Stromal cell of bone marrow (primary cell): ENCODE measurements around the gene NCAPH2.
"Not testable (repeated sequence)": the region's sequence is repeated elsewhere in the genome, so short reads cannot be mapped to it uniquely, and the experiment has no call there.

Experiments
- DNase-seq: peaks from one replicate; pipeline ENCODE4 v3.0.0-alpha.2; 2012; ENCODE audit warnings: low read depth

NCAPH2 gene

DNA sequence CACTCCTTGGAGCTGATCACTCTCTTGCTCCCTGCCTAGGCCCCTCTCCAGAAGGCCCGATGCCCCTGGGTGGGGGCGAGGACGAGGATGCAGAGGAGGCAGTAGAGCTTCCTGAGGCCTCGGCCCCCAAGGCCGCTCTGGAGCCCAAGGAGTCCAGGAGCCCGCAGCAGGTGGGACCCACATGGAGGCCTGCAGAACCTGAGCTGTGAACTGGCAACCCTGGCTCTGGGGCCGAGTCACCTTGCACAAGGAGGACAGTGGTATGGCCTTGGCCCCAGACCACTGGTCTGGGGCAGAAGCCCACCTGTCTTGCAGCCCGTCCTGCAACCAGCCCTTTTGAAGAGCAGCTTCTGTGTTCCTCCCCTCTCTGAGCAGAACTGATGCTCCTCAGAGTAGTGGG lies 11.1 kb downstream of the NCAPH2 start:
- DNase-seq, result no peak

DNA sequence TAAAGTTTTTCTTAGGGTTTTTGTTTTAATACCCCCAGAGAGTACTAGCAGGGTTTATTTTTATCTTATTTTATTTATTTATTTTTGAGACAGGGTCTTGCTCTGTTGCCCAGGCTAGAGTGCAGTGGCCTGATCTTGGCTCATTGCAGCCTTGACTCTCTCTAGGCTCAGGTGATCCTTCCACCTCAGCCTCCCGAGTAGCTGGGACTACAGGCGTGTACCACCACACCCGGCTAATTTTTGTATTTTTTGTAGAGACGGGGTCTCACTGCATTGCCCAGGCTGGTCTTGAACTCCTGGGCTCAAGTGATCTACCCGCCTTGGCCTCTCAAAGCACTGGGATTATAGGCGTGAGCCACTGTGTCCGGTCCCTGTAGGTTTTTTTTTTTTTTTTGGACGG lies 12.2 kb downstream of the NCAPH2 start:
- not testable (repeated sequence) for DNase-seq

DNA sequence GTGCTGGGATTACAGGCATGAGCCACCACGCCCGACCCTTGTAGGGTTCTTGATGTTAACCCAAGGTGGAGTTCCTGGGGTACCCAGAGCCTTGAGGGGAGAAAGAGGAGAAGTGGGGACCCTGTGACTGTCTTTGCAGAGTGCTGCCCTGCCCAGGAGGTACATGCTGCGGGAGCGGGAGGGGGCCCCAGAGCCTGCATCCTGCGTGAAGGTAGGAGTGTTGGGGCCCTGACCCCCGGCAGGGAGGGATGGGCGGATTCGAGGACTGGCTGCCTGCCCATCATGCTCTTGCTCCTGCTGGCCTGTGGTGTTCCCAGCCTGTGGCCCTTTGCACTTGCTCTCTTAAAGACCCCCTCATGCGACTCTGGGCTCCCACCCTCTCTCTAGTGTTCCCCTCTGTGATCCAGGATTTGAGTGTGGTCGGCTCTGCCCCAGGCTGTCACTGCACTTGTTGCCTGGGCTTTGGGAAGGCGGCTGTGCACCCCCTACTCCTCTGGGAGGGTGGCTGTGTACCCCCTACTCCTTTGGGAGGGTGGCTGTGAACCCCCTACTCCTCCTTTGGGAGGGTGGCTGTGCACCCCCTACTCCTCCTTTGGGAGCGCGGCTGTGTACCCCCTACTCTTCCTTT lies 12.9 kb downstream of the NCAPH2 start:
- no peak for DNase-seq

DNA sequence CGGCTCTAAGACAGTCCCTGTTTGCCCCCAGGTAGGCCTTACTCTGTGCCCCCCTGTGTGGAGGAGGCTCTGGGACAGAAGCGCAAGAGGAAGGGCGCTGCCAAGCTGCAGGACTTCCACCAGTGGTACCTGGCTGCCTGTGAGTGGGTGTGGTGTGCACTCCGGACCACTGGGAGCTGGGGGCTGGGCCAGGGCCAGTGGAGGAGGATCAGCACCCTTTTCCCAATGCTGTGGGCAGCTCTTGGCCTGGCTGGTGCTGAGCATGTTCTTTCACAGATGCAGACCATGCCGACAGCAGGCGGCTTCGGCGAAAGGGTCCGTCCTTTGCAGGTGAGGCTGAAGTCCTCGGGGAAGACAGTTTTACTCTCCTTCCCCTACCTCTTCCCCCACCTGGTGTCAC lies 13.7 kb downstream of the NCAPH2 start:
- no peak for DNase-seq

DNA sequence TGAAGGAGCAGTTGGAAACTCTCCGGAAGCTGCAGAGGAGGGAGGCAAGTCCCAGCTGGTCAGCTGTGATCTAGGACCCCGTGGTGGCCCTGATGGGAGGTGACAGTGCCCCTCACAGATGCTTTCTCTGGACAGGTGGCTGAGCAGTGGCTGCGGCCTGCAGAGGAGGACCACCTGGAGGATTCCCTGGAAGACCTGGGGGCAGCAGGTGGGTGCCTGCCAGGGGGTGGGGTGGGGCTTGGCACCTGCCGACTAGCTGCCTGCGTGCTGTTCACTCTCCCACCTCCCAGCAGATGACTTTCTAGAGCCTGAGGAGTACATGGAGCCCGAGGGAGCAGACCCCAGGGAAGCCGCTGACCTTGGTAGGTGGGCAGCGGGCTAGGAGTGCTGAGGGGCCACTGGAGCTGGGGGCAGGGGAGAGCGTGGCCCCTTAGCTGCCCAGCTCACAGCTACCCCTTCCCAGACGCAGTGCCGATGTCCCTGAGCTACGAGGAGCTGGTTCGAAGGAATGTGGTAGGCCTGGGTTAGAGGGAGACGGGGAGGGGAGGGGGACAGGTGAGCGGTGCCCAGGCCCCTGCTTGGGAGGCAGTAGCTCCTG lies 14.3 kb downstream of the NCAPH2 start:
- DNase-seq, result no peak

DNA sequence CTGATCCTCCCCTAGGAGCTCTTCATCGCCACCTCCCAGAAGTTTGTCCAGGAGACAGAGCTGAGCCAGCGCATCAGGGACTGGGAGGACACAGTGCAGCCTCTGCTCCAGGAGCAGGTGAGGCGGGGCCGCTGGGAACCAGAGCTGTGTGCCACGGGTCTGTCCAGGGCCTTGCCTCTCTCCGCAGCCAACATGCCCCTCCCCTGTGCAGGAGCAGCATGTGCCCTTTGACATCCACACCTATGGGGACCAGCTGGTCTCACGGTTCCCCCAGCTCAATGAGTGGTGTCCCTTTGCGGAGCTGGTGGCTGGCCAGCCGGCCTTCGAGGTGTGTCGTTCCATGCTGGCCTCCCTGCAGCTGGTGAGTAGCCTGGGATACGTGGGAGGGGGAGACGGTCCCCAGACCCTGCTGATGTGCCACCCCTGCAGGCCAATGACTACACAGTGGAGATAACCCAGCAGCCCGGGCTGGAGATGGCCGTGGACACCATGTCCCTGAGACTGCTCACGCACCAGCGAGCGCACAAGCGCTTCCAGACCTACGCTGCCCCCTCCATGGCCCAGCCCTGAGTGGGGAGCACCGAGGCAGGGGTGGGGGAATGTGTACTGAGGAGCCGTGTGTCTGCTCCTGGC lies 14.9 kb downstream of the NCAPH2 start:
- DNase-seq, result no peak

DNA sequence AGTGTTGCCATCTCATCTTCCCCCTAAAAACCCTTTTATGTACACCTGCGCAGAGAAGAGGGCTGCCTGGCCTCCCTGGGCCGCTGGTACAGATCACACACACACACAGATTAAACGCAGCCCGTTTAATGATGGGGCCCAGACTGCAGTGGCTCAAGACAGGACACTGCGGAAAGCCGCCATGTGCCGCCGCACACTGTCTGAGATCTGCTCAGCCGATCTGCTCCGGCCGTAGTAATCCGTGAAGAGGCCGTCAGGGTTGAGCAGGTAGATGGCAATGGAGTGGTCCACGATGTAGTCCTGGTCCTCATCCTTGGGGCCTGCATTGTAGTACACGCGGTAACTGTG lies 15.4 kb downstream of the NCAPH2 start:
- DNase-seq, result no peak

DNA sequence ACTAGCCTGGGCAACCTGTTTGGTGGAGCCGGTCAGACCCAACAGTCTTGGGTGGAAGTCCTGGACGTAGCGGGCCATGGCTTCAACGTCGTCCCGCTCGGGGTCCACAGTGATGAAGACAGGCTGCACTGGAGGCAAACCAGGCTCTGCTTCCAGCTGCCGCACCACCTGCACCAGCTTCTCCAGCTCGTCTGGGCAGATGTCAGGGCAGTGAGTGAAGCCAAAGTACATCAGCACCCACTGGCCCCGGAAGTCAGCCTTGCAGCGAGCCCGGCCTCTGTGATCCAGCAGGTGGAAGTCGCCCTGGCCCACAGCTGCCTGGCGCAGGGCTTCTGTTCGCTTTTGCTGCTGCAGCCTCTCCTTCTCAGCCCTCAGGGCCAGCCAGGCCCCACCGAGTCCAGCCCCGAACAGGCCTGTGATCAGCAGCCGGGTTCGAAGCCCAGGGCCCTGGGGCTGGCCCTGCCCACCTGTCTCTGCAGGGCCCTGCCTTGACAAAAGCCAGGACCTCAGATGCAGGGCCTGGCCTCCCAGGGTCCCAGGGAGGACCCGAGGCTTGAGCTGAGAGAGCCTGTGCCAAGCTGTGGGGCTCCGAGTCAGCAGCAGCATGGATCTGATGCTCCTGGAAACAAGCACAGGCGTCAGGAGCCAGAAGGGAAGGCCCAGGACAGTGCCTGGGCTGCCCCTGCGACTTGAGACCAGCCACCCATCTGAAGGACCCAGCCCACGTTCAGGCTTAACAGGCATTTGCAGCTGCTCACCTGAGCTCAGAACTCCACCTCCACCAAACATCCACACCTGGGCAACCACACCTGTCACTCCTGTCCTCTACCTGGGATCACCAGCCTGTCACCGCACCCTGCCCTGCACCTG lies 16.0 kb downstream of the NCAPH2 start:
- DNase-seq, result no peak

DNA sequence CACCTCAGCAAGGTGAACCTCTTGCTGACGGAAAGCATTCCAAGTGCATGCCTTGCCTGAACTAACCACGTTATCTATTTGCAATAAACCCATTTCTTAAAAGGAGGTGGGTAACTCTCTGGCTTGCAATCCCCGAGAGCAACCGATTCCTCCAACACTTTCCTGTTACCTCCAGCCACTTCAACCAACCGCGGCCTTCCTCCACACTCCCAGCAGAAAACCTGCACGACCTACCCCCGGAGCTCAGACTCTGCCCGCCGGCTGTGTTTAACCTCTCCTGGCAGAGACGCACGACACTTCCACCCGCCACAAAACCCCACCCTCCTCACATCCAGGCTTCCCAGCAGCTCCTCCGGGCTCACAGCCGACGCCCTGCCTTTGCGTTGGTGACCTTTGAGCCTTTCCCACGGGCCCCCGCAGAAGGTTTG lies 16.7 kb downstream of the NCAPH2 start:
- DNase-seq, result no peak

DNA sequence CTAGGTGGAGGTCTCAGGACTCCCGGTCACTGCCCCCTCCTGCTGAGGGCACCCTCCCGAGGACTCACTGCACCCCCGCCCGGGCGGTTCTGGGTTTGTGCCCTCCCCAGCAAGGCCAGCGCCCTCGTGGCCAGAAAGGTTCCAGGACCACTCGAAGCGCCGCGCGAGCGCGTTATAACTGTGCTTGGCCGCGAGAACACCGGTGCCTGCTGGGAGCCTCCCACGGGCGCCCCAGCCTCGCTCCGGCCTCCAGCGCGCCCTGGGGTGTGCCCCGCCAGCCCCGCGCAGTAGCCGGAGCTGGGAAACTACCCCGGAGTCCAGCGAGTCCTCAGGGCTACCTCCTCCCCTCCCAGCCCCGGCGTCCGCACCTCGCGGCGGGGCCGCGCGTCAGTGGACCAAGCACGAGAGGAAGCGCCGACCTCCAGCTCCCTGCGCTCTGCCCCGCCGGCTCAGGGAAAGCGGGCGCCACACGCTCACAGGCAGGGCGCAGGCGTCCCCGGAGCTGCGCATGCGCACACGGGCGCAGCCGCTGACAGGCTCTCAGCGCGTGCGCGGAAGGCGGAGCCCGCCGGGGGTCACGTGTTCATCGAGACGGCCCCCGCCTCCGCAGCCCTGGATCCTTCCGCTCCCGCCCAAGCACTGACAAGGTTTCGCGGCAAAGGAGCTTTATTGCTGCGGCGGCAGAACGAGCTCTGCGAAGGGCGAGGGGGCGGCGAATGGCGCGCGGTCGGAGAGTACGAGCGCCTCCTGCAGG lies 17.3 kb downstream of the NCAPH2 start, which contains the start of gene SCO2:
TSS of gene SCO2 (minus strand) at position 495 of the 754 bp plus-strand sequence. CDS start 1,187 bp downstream, outside the sequence.
- peak; percentile 90 for DNase-seq

DNA sequence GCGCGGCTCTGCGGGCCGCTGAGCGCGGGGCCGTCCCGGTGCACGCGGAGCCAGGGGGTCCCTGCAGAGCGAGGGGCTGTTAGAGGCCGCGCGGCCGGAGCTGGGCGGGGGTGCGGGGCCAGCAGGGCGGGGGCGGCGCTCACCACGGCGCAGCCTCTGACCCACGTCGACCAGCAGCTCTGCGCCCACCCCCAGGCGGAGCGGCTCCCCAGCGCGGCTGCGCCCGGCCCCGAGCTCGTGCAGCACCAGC lies 17.8 kb downstream of the NCAPH2 start:
- no peak for DNase-seq

DNA sequence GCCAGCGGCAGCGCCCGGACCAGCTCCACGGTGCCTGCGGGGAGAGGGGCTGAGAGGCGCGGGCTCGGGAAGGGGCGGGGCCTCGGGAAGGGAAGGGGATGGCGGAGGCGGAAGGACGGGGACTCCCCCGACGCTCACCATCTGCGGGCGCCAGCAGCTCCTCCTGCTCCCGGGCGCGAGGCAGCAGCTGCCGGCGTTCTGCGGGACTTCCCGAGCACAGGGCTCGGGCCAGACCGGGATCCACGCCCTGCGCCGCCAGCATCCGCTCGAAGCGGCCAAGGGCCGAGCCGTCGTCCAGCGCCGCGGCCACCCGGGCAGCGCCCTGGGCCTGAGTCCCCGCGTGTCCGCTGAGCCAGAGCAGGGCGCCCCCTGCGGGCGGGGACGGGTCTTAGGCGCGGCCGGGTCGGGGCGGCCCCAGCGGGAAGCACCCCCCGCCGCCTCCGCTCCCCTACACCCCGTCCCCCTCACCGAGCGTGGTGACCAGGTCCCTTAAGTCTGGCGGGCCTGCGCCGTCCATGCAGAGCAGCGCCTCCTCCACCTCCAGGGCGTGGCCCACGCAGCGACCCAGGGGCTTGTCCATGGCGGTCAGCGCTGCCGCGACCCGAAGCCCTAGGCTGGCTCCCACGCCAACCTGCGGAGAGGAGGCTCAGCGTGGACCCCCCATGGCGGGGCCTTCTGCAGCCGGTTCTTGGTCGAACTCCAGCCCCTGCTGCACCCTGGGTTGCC lies 18.2 kb downstream of the NCAPH2 start:
- no peak for DNase-seq

DNA sequence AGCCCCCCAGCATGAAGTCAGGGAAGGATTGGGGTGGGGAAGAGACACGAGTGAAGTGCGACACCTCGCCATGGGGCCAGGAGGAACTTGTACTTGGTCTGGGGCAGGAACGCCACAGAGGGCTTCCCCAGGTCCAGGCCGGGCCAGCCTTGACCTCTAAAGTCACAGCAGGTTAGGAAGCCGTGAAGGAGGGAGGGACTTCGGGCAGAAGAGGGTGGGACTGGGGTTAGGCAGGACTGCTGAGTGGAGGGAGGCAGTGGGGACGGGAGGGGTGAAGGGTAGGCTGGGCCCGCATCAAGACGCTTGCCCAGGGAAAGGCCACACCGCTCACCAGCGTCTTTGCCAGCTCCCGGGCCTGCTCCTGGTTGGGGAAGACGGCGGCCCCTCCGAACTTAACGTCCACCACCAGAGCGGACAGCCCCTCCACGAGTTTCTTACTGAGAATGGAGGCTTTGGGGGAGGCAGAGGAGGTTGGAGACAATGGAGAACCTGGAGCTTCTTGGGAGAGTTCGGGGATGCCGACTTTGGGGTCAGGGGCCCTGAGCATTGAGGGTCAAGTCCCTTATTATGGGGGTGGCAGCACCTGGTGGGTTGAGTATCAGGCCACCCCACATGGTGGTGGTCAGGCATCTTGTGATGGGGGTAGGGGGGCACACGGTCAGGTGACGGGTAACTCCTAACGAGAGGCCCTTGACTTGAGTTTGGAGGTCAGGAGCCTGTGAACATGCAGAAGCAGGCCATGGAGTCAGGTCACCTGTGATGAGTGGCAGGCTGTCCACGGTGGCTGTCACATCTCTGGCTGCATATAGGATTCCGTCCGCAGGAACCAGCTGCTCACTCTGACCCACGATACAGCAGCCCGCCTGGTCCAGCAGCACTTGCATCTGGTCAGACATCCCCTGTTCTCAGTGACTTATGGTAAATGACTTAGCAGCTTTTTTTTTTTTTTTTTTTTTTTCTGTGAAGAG lies 19.1 kb downstream of the NCAPH2 start:
- no peak for DNase-seq

DNA sequence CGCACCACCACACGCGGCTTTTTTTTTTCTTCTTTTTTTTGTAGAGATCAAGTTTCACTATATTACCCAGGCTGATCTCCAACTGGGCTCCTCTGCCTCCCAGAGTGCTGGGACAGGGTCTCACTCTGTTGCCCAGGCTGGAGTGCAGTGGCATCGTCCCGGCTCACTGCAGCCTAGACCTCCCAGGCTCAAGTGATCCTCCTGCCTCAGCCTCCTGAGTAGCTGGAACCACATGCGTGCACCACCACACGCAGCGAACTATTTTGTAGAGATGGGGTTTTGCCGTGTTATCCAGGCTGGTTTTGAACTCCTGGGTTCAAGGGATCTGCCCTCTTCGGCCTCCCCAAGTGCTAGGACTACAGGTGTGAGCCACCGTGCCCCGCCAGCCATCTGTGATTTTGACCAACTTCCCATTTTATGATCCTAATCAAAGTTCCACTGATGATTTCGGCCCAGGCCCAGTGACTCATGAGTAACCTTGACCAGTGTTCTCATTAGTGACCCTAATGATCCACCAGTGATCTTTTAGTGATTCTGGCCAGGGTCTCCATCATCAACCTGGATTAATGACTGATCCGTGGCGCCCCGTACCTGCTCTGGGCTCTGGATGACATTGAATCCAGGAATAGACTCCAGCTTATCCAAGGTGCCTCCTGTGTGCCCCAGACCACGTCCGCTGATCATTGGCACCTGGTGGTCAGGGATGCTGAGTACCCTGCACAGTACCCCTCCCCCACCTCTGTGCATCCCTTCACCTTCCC lies 20.1 kb downstream of the NCAPH2 start:
- no peak for DNase-seq

DNA sequence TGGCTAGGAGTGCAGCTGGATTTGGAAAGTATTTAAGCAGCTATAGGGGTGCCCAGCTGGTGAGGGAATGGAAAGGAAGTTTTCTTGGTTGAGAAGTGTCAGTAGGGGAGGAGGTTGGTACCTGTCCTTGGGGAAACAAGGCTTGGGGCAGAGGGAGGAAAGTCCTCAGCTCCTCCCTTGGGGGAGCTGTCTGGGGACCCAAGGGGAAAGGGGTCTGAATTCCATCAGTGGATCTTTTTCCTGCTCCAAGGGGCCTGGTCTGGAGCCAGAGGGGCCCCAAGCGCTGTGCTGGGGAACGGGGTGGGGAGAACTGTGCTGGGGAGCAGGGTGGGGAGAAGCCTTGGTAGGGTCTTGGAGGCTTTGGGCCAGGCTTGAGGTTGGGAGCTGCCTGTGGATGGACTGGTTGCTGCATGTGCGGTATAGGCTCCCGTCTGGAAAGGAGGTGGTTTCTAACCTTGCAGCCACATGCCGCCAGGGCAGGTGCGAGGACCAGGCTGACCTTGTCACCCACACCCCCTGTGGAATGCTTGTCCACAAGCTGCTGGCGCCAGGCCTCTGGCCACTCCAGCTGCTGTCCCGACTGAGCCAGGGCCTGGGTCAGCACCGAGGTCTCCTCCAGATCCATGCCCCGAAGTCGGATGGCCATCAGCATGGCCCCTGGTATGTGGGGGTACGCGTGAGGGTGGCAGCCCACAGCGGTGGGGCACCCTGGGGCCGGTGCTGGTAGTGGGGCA lies 20.8 kb downstream of the NCAPH2 start:
- no peak for DNase-seq

DNA sequence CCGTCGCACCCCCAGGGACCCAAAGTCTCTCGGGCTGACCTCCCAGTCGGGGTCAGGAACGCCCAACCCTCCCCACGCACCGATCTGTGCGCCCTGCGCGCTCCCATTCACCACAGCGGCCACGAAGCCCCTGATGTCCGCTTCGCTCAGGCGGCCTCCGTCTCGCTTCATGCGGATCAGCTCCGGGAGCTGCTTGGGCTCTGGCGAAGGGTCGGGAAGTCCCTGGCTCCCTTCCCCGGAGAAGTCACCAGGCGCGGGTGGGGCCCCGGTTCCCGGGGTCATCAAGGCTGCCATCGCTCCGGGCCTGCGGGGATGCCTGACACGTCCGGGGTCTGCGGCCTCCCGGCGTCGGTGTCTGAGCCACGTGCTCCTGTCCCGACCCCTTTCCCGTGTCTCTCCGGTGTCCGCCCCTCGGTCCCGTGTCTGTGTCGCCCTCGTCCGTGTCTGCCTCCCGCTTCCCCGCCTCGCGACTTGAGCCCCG lies 21.4 kb downstream of the NCAPH2 start:
- DNase-seq, result no peak

DNA sequence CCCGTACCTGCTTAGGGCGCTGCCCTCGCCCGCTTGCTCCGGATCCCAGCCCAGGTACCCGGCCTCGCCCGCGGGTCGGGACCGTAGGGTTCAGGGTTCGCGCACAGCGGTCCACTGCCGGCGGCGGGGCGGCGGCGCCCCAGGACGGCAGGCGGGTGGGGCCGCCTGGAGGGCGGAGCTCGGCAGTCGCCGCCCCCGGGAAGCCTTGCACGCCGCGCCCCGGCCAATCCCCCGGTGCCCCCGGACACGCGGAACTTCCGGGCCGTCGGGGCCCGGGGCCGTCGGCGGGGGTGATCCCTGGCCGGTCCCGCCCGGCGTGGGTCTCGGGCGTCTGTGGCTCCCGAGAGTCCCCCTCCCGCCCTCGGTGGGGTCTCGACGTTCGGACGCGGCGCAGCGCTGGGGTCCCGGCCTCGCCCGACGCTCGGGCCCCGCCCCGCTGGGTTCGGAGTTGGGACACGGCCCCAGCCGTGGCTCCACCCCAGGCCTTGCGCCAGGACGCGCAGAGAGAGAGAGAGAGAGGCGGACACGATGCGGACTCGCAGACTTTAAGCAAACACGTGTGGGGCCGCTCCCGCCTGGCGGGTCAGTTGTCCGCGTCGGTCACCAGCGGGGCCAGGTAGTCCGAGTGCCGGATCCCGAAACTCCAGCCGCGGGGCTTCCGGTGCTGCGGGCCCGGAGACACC lies 22.0 kb downstream of the NCAPH2 start, which contains the start of gene TYMP:
TSS of gene TYMP (minus strand) at position 116 of the 683 bp plus-strand sequence. CDS start 303 bp downstream, outside the sequence.
- peak; percentile 62 for DNase-seq

DNA sequence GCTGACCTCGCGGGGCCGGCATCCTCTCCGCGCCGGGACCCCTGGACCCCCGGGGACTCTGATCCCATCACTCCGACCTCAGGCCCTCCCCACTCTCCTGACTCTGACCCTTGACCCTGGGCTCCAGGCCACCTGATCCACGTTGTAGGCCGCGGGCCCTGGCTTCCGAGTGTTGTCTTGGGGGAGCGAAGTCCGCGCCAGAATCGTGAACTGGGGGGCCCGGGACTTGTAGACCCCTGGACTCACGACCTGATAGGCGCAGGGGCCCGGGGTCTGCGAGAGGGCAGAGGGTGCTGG lies 22.5 kb downstream of the NCAPH2 start:
- no peak for DNase-seq
